A673 (cell line): ENCODE measurements around the gene WDR5B. TPM values are rescaled to one million over a fixed set of nuclear protein-coding genes. Genes with fewer than 3 reads are reported as not detected.

Experiments
- BruUV-seq: library from RNA; stranded (reverse); fragments of 400-500 nt; replicated peaks from 2 replicates; lab custom pipeline; 2021; lab: Mats Ljungman, UMichigan
- CTCF ChIA-PET: fragments of 300-600 bp; sonication (Branson Sonifier 250); formaldehyde crosslinking; loops from one replicate; lab custom pipeline; 2022; ENCODE audit warnings: antibody characterized with exemption; lab: Charles Lee
- POLR2A ChIA-PET: fragments of 300-600 bp; sonication (Branson Sonifier 250); formaldehyde crosslinking; loops from one replicate; lab custom pipeline; 2022; ENCODE audit warnings: antibody characterized with exemption; ENCODE audit not compliant: low non-redundant PET; lab: Charles Lee
- DNase-seq: peaks from one replicate; pipeline ENCODE4 v3.0.0-alpha.2; 2015; ENCODE audit warnings: low spot score
- H3K27ac ChIP-seq: fragments of 200-600 bp; sonication (generic); 2 replicates; pipeline ENCODE4 v1.5.1; 2016; ENCODE audit warnings: mixed run types, low read depth, mild to moderate bottlenecking, mixed read lengths, antibody characterized with exemption, low read length; ENCODE audit not compliant: poor library complexity, severe bottlenecking
- H3K27me3 ChIP-seq: fragments of 200-600 bp; sonication (generic); replicated peaks from 2 replicates; pipeline ENCODE4 v1.6.1; 2017; ENCODE audit warnings: mixed run types, low read depth, mild to moderate bottlenecking, mixed read lengths, antibody characterized with exemption, low read length; ENCODE audit not compliant: insufficient read depth, poor library complexity
- H3K36me3 ChIP-seq: fragments of 200-600 bp; sonication (generic); 2 replicates; pipeline ENCODE4 v1.6.1; 2016; ENCODE audit warnings: mixed run types, mild to moderate bottlenecking, mixed read lengths, antibody characterized with exemption, low read length; ENCODE audit not compliant: insufficient read depth, poor library complexity, severe bottlenecking
- H3K4me1 ChIP-seq: fragments of 200-600 bp; sonication (generic); 2 replicates; pipeline ENCODE4 v1.6.1; 2017; ENCODE audit warnings: mixed run types, mild to moderate bottlenecking, mixed read lengths, antibody characterized with exemption, low read length; ENCODE audit not compliant: insufficient read depth, poor library complexity, severe bottlenecking
- H3K4me3 ChIP-seq: fragments of 200-600 bp; sonication (generic); 2 replicates; pipeline ENCODE4 v1.5.1; 2016; ENCODE audit warnings: low read depth, mixed run types, mild to moderate bottlenecking, mixed read lengths, low read length; ENCODE audit not compliant: poor library complexity, severe bottlenecking
- H3K9me3 ChIP-seq: fragments of 200-600 bp; sonication (generic); 2 replicates; pipeline ENCODE4 v1.6.1; 2016; ENCODE audit warnings: mixed run types, low read depth, mild to moderate bottlenecking, mixed read lengths, antibody characterized with exemption, low read length; ENCODE audit not compliant: poor library complexity, severe bottlenecking
- EZH2 ChIP-seq: fragments of 200-600 bp; sonication (generic); IDR thresholded peaks from 2 replicates; pipeline ENCODE4 v1.6.1; 2017; ENCODE audit warnings: borderline replicate concordance, low read depth, mild to moderate bottlenecking, mixed read lengths, antibody characterized with exemption, low read length; ENCODE audit not compliant: poor library complexity, severe bottlenecking
- intact Hi-C: fragments of 100-400 bp; cut with micrococcal nuclease; formaldehyde crosslinking; loops from one replicate; pipeline ENCODE4 v1.10.0; 2022; ENCODE audit not compliant: unreplicated experiment
- total RNA-seq: library from RNA; stranded (reverse); gene quantifications from 2 replicates; pipeline ENCODE4 v1.2.3, GENCODE V29; 2021
- TF ChIP-seq, protein P1 (sequence below): fragments of 300-800, 200-600 bp; sonication (generic); conservative IDR thresholded peaks from 2 replicates; pipeline ENCODE4 v1.5.1; 2017; ENCODE audit warnings: low read depth, mild to moderate bottlenecking, antibody characterized with exemption, low read length, moderate library complexity, mixed read lengths

Gene WDR5B
- total RNA-seq, 1 experiment from 2014 or later: 4.6 TPM

DNA sequence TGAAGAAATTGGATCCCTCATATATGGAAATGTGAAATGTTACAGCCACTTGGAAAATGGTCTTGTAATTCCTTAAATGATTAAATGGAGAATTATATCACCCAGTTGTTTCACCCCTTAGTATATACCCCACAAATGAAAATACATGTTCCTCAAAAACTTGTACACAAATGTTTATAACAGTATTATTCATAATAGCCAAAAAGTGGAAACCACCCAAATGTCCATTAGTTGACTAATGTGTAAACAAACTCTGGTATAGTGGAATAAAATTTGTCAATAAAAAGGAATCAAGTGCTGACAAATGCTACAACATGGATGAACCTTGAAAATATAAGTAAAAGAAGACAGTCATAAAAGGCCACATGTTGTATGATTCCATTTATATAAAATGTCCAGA lies 19.4 kb downstream of the WDR5B start:
- Histone ChIP-seq H3K27me3 (no peaks in the 10 kb centered on the region), H3K9me3 (no peaks in the 10 kb centered on the region), H3K36me3 (no peaks in the 10 kb centered on the region), H3K27ac (no peak overlapping the region), H3K4me3 (no peak overlapping the region), H3K4me1 (peaks cover 38% of the 10 kb centered on the region)
- no TSS peak for BruUV-seq
- no peak for DNase-seq
- CTCF ChIA-PET: no interaction called here
- TF ChIP-seq, protein P1, sequence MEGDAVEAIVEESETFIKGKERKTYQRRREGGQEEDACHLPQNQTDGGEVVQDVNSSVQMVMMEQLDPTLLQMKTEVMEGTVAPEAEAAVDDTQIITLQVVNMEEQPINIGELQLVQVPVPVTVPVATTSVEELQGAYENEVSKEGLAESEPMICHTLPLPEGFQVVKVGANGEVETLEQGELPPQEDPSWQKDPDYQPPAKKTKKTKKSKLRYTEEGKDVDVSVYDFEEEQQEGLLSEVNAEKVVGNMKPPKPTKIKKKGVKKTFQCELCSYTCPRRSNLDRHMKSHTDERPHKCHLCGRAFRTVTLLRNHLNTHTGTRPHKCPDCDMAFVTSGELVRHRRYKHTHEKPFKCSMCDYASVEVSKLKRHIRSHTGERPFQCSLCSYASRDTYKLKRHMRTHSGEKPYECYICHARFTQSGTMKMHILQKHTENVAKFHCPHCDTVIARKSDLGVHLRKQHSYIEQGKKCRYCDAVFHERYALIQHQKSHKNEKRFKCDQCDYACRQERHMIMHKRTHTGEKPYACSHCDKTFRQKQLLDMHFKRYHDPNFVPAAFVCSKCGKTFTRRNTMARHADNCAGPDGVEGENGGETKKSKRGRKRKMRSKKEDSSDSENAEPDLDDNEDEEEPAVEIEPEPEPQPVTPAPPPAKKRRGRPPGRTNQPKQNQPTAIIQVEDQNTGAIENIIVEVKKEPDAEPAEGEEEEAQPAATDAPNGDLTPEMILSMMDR: no peak
- TF ChIP-seq EZH2: no peak
- POLR2A ChIA-PET: no interaction called here
- intact Hi-C loops: loop anchor here (10.0 kb wide), 1 partner anchor 868 kb away; no protein-coding TSS in a partner anchor

DNA sequence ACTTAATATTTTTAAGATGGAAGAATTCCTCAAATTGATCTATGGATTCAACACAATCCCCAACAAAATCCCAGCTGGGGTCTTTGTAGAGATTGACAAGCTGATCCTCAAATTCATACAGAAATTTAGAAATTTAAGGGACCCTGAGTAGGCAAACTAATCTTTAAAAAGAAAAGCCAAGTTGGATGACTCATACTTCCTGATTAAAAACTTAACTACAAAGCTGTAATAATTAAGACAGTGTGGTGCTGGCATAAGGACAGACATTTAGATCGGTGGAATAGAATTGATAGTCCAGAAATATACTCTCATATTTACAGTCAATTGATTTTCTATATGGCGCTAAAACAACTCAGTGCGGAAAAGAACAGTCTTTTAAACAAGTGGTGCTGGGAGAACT lies 20.3 kb downstream of the WDR5B start:
- Histone ChIP-seq H3K4me1 (peaks cover 38% of the 10 kb centered on the region), H3K36me3 (no peaks in the 10 kb centered on the region), H3K27me3 (no peaks in the 10 kb centered on the region), H3K4me3 (no peak overlapping the region), H3K27ac (peak overlapping the region; percentile 49), H3K9me3 (no peaks in the 10 kb centered on the region)
- TF ChIP-seq, protein P1: no peak
- TF ChIP-seq EZH2: no peak
- intact Hi-C loops: loop anchor here (10.0 kb wide), 1 partner anchor 869 kb away; no protein-coding TSS in a partner anchor
- no TSS peak for BruUV-seq
- POLR2A ChIA-PET: no interaction called here
- CTCF ChIA-PET: interaction anchor here (1.0 kb wide), 1 partner anchor 12 kb away, joined by 4 read pairs; the partner anchor contains the start of gene FAM162A
- DNase-seq: peak; percentile 65

DNA sequence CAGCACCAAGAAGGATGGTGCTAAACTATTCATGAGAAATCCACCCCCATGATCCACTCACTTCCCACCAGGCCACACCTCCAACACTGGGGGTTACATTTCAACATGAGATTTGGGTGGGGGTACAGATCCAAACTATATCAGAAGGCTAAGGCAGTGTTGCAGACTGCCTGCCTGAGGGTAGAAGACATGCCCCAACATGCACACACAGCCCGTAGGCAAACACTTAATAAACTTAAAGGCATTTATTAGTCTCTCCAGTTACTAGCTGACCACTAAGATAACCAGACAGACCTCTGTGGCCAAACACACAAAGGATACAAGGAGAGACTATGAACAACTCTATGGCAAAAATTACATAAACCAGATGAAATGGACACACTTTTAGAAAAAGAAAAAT lies 21.7 kb downstream of the WDR5B start:
- no TSS peak for BruUV-seq
- DNase-seq: no peak
- H3K27ac ChIP-seq: no peak overlapping the region
- no peaks in the 10 kb centered on the region for H3K9me3 ChIP-seq
- no peak overlapping the region for H3K4me3 ChIP-seq
- peaks cover 38% of the 10 kb centered on the region for H3K4me1 ChIP-seq
- ChIA-PET CTCF (interaction anchor here (2.0 kb wide), 1 partner anchor 285 kb away, joined by 15 read pairs; no protein-coding TSS in a partner anchor), POLR2A (no interaction called here)
- no peaks in the 10 kb centered on the region for H3K27me3 ChIP-seq
- H3K36me3 ChIP-seq: no peaks in the 10 kb centered on the region
- intact Hi-C loops: loop anchor here (10.0 kb wide), 1 partner anchor 871 kb away; no protein-coding TSS in a partner anchor
- TF ChIP-seq EZH2: no peak
- TF ChIP-seq, protein P1: no peak
